Peyer's patch (tissue), 4 donors: Measurements from ENCODE around the gene ARHGAP18. TPM values are rescaled to one million over a fixed set of nuclear protein-coding genes. Genes with fewer than 3 reads are reported as not detected.

ENCODE experiments used
- DNase-seq, 3 donors: peaks; one replicate each; pipeline ENCODE4 v3.0.0-alpha.2; 2017 to 2019
- H3K27ac ChIP-seq, 4 donors: fragments of 200-600 bp; sonication (generic); one replicate each; pipeline ENCODE4 v1.5.1; 2016 to 2019
- H3K27me3 ChIP-seq, 2 donors: fragments of 200-600 bp; sonication (generic); one replicate each; pipeline ENCODE4 v1.5.1; 2019
- H3K36me3 ChIP-seq, 3 donors: fragments of 200-600 bp; sonication (generic); one replicate each; pipeline ENCODE4 v1.5.1; 2016 to 2019
- H3K4me1 ChIP-seq, 4 donors: fragments of 200-600 bp; sonication (generic); one replicate each; pipeline ENCODE4 v1.5.1; 2016 to 2019
- H3K4me3 ChIP-seq, 4 donors: fragments of 200-600 bp; sonication (generic); 1 replicate in 3 of 4; 2 replicates in 1 of 4; pipeline ENCODE4 v1.5.1; 2016 to 2019; ENCODE audit warnings: mild to moderate bottlenecking in 1 of 4
- H3K9me3 ChIP-seq, 4 donors: fragments of 200-600 bp; sonication (generic); one replicate each; pipeline ENCODE4 v1.5.1; 2016 to 2019; ENCODE audit warnings: mild to moderate bottlenecking in 1 of 4
- CTCF ChIP-seq, 6 experiments: fragments of 450-650 bp in 4 of 6; fragments of 200-600 bp in 2 of 6; sonication (generic) in 1 of 6; IDR thresholded peaks; one replicate each; pipeline ENCODE4 v1.5.1; 2017 to 2019; ENCODE audit warnings: antibody characterized with exemption in 6 of 6, mild to moderate bottlenecking in 3 of 6, moderate library complexity in 1 of 6
- POLR2A ChIP-seq, 2 donors: fragments of 450-650 bp; IDR thresholded peaks; one replicate each; pipeline ENCODE4 v1.5.1; 2017; ENCODE audit warnings: antibody characterized with exemption in 2 of 2, mild to moderate bottlenecking in 2 of 2, moderate library complexity in 2 of 2
- total RNA-seq, 4 donors: library from RNA; depleted of rRNA; stranded (reverse); fragments of >200 nt; gene quantifications; one replicate each; pipeline ENCODE4 v1.1.0, GENCODE V29; 2016

The ARHGAP18 gene
- total RNA-seq, 4 donors from 2014 or later = 26.1 to 45.4 (median 33.5) TPM

- no peak for DNase-seq
These were observed 9.7 kb upstream of the ARHGAP18 start for GRCh38 chr6:129719692-129720091.

GRCh38 chr6:129717277-129717676 lies 7.3 kb upstream of the ARHGAP18 start:
- Histone ChIP-seq H3K4me3 (no peak overlapping the region), H3K9me3 (no peaks in the 10 kb centered on the region), H3K27ac (no peak overlapping the region), H3K36me3 (no peaks in the 10 kb centered on the region), H3K27me3 (no peaks in the 10 kb centered on the region), H3K4me1 (no peaks in the 10 kb centered on the region)
- TF ChIP-seq CTCF (IDR thresholded peaks at IDR 0.05) = no peak
- no peak for TF ChIP-seq POLR2A (IDR thresholded peaks at IDR 0.05)
- DNase-seq = no peak

More at GRCh38 chr6:129719692-129720091, 9.7 kb upstream of the ARHGAP18 start:
- no peaks in the 10 kb centered on the region for H3K27me3 ChIP-seq
- no peak overlapping the region for H3K27ac ChIP-seq
- H3K4me3 ChIP-seq = no peak overlapping the region
- TF ChIP-seq CTCF (IDR thresholded peaks at IDR 0.05) (no peak), POLR2A (IDR thresholded peaks at IDR 0.05) (no peak)
- H3K9me3 ChIP-seq = no peaks in the 10 kb centered on the region
- no peaks in the 10 kb centered on the region for H3K36me3 ChIP-seq
- no peaks in the 10 kb centered on the region for H3K4me1 ChIP-seq

GRCh38 chr6:129713806-129714333 lies 3.9 kb upstream of the ARHGAP18 start:
- Histone ChIP-seq H3K9me3 (no peaks in the 10 kb centered on the region), H3K4me1 (peaks cover 0 to under 1% (median 0%) of the 10 kb centered on the region in 4 donors), H3K4me3 (no peak overlapping the region), H3K27ac (no peak overlapping the region), H3K27me3 (no peaks in the 10 kb centered on the region), H3K36me3 (no peaks in the 10 kb centered on the region)
- no peak for DNase-seq
- no peak for TF ChIP-seq POLR2A (IDR thresholded peaks at IDR 0.05)
- TF ChIP-seq CTCF (IDR thresholded peaks at IDR 0.05) = peak in 1 of 6 experiments; percentile 6

GRCh38 chr6:129711271-129711631 lies 1.3 kb upstream of the ARHGAP18 start:
- Histone ChIP-seq H3K27ac (no peak overlapping the region), H3K27me3 (no peaks in the 10 kb centered on the region), H3K9me3 (no peaks in the 10 kb centered on the region), H3K4me3 (no peak overlapping the region), H3K4me1 (peaks cover 0 to 17% (median 0%) of the 10 kb centered on the region in 4 donors), H3K36me3 (no peaks in the 10 kb centered on the region)
- DNase-seq = no peak
- no peak for TF ChIP-seq POLR2A (IDR thresholded peaks at IDR 0.05)
- no peak for TF ChIP-seq CTCF (IDR thresholded peaks at IDR 0.05)

GRCh38 chr6:129710450-129711270 lies 683 bp upstream of the ARHGAP18 start:
- Histone ChIP-seq H3K4me1 (peaks cover 0 to 17% (median 0%) of the 10 kb centered on the region in 4 donors), H3K9me3 (no peaks in the 10 kb centered on the region), H3K36me3 (no peaks in the 10 kb centered on the region), H3K27me3 (no peaks in the 10 kb centered on the region), H3K27ac (peak overlapping the region; percentile 68 to 85 (median 78)), H3K4me3 (peak overlapping the region; percentile 51 to 66 (median 56))
- no peak for DNase-seq
- TF ChIP-seq POLR2A (IDR thresholded peaks at IDR 0.05) (no peak), CTCF (IDR thresholded peaks at IDR 0.05) (no peak)
